K562 (cell line): ENCODE results near the gene RETREG1.

Experiments used
- BHLHE40 ChIP-seq: IDR thresholded peaks from 2 replicates; pipeline ENCODE4 v1.6.1; 2011; ENCODE audit warnings: low read length, improper control_type of control experiment
- CBX1 ChIP-seq: sonication (generic); IDR thresholded peaks from 2 replicates; pipeline ENCODE4 v1.6.1; 2016; ENCODE audit warnings: antibody characterized with exemption, low read depth, mild to moderate bottlenecking
- CTCF ChIP-seq, 3 experiments: IDR thresholded peaks in 2 of 3; conservative IDR thresholded peaks in 1 of 3; 2 replicates each; pipeline ENCODE4 v1.5.1; 2011 to 2012; ENCODE audit warnings: low read length in 3 of 3, mild to moderate bottlenecking in 3 of 3, control low read depth in 2 of 3, improper control_type of control experiment in 1 of 3, inconsistent platforms in 1 of 3, low read depth in 1 of 3, mixed read lengths in 1 of 3, moderate library complexity in 1 of 3; ENCODE audit not compliant: insufficient read depth in 2 of 3
- EGR1 ChIP-seq: fragments of 450-650 bp; conservative IDR thresholded peaks from 2 replicates; pipeline ENCODE4 v1.6.1; 2017; ENCODE audit warnings: mild to moderate bottlenecking
- GABPA ChIP-seq: fragments of 200-800 bp; sonication (Bioruptor generic); conservative IDR thresholded peaks from 2 replicates; pipeline ENCODE4 v1.6.1; 2016; ENCODE audit warnings: low read depth, missing genetic modification characterization, missing compliant biosample characterization
- JUND ChIP-seq, 2 experiments: IDR thresholded peaks; 2 replicates in 1 of 2; 3 replicates in 1 of 2; pipeline ENCODE4 v1.6.1; 2011; ENCODE audit warnings: borderline replicate concordance in 2 of 2, low read depth in 2 of 2, low read length in 2 of 2, improper control_type of control experiment in 1 of 2, missing biosample characterization in 1 of 2, missing genetic modification characterization in 1 of 2, missing genetic modification reagents in 1 of 2
- MYC ChIP-seq, 2 experiments: fragments of 250-450 bp in 1 of 2; sonication (Bioruptor Pico) in 1 of 2; IDR thresholded peaks; 2 replicates each; pipeline versions ENCODE4 v1.5.1 to v1.6.1; 2012 to 2021; ENCODE audit warnings: low read depth in 2 of 2, borderline replicate concordance in 1 of 2, improper control_type of control experiment in 1 of 2, low read length in 1 of 2, mild to moderate bottlenecking in 1 of 2, moderate library complexity in 1 of 2
- NR1H2 ChIP-seq: sonication (generic); formaldehyde crosslinking; IDR thresholded peaks from 2 replicates; pipeline ENCODE4 v1.4.0; 2020; ENCODE audit warnings: mild to moderate bottlenecking, missing genetic modification reagents

GRCh38 chr5:16585041-16585667 is 31.6 kb downstream of the RETREG1 start:
- peak; percentile 41 to 68 (median 55) for TF ChIP-seq CTCF (IDR thresholded peaks at IDR 0.05 in 2 of 3, conservative IDR thresholded peaks at IDR 0.05 in 1 of 3; ENCODE audit: insufficient read depth in 2 of 3, low read depth in 1 of 3, low read length in 3 of 3)
- no peak for TF ChIP-seq JUND (IDR thresholded peaks at IDR 0.05; ENCODE audit: borderline replicate concordance, low read depth, low read length)
- TF ChIP-seq JUND (tag; IDR thresholded peaks at IDR 0.05; ENCODE audit: borderline replicate concordance, low read depth, low read length) = no peak
- no peak for TF ChIP-seq EGR1
- no peak for TF ChIP-seq NR1H2
- no peak for TF ChIP-seq MYC (IDR thresholded peaks at IDR 0.05; ENCODE audit: low read depth, low read length)
- TF ChIP-seq MYC (CRISPR knock-in tag; IDR thresholded peaks at IDR 0.05; ENCODE audit: borderline replicate concordance, low read depth) = no peak
- TF ChIP-seq CBX1 = no peak
- TF ChIP-seq BHLHE40 = no peak
- TF ChIP-seq GABPA = no peak
